HEK293 (cell line): ENCODE data around the gene COX10.
"Not testable (repeated sequence)": the region's sequence is repeated elsewhere in the genome, so short reads cannot be mapped to it uniquely, and the experiment has no call there.

Experiments used
- CTCF ChIA-PET: fragments of 350-600 bp; formaldehyde crosslinking; extraction: SDS; loops from one replicate; lab custom pipeline; 2021; ENCODE audit warnings: antibody characterized with exemption; lab: Yijun Ruan, JAX
- POLR2A ChIA-PET: fragments of 300-600 bp; formaldehyde crosslinking; extraction: SDS; loops from one replicate; lab custom pipeline; 2020; ENCODE audit warnings: antibody characterized with exemption, inconsistent platforms; lab: Yijun Ruan, JAX
- H3K27ac ChIP-seq: fragments of 200-500 bp; sonication (Bioruptor generic); 2 replicates; pipeline ENCODE4 v1.5.1; 2014; ENCODE audit warnings: low read depth, low read length, control low read depth, inconsistent platforms; ENCODE audit errors: extremely low read depth
- H3K36me3 ChIP-seq, 2 experiments: fragments of 200-500 bp in 1 of 2; sonication (Bioruptor generic) in 1 of 2; 1 replicate in 1 of 2; 2 replicates in 1 of 2; pipeline ENCODE4 v1.5.1; 2014 to 2017; ENCODE audit warnings: inconsistent platforms in 2 of 2, low read length in 2 of 2; ENCODE audit not compliant: control insufficient read depth in 2 of 2, insufficient read depth in 1 of 2
- H3K4me1 ChIP-seq: fragments of 200-500 bp; sonication (Bioruptor generic); 2 replicates; pipeline ENCODE4 v1.5.1; 2014; ENCODE audit warnings: mild to moderate bottlenecking, low read length, inconsistent platforms; ENCODE audit not compliant: control insufficient read depth, insufficient read depth
- H3K4me3 ChIP-seq: 2 replicates; pipeline ENCODE4 v1.5.1; 2011; ENCODE audit warnings: low read depth, mild to moderate bottlenecking, control low read depth, low read length, moderate library complexity
- H3K9me3 ChIP-seq: fragments of 200-500 bp; sonication (Bioruptor generic); 2 replicates; pipeline ENCODE4 v1.5.1; 2014; ENCODE audit warnings: low read depth, low read length, inconsistent platforms; ENCODE audit not compliant: control insufficient read depth, insufficient read depth
- GLIS1 ChIP-seq: fragments of 450-650 bp; formaldehyde crosslinking; IDR thresholded peaks from 2 replicates; pipeline ENCODE4 v1.5.1; 2016; ENCODE audit warnings: missing biosample characterization, missing genetic modification characterization
- KLF8 ChIP-seq: fragments of 450-650 bp; formaldehyde crosslinking; IDR thresholded peaks from 2 replicates; pipeline ENCODE4 v1.5.1; 2016; ENCODE audit warnings: missing biosample characterization, missing genetic modification characterization
- MEIS1 ChIP-seq: sonication (generic); formaldehyde crosslinking; IDR thresholded peaks from 2 replicates; pipeline ENCODE4 v1.8.1; 2022; ENCODE audit warnings: missing genetic modification reagents, mild to moderate bottlenecking, borderline replicate concordance
- REST ChIP-seq: fragments of 450-650 bp; formaldehyde crosslinking; IDR thresholded peaks from 2 replicates; pipeline ENCODE4 v1.5.1; 2016; ENCODE audit warnings: missing biosample characterization, missing genetic modification characterization
- ZBTB21 ChIP-seq: fragments of 450-650 bp; formaldehyde crosslinking; IDR thresholded peaks from 2 replicates; pipeline ENCODE4 v1.5.1; 2017; ENCODE audit warnings: missing biosample characterization, missing genetic modification characterization
- ZBTB6 ChIP-seq: fragments of 450-650 bp; formaldehyde crosslinking; IDR thresholded peaks from 2 replicates; pipeline ENCODE4 v1.5.1; 2017; ENCODE audit warnings: missing biosample characterization, missing genetic modification characterization
- ZNF112 ChIP-seq: fragments of 450-650 bp; formaldehyde crosslinking; IDR thresholded peaks from 2 replicates; pipeline ENCODE4 v1.5.0; 2017; ENCODE audit warnings: missing biosample characterization, missing genetic modification characterization
- ZNF175 ChIP-seq: fragments of 450-650 bp; formaldehyde crosslinking; IDR thresholded peaks from 2 replicates; pipeline ENCODE4 v1.5.1; 2016; ENCODE audit warnings: missing biosample characterization, missing genetic modification characterization
- ZNF341 ChIP-seq: fragments of 450-650 bp; formaldehyde crosslinking; IDR thresholded peaks from 2 replicates; pipeline ENCODE4; 2016; ENCODE audit warnings: low read depth, missing biosample characterization, missing genetic modification characterization
- ZNF433 ChIP-seq: fragments of 450-650 bp; formaldehyde crosslinking; IDR thresholded peaks from 2 replicates; pipeline ENCODE4 v1.5.1; 2016; ENCODE audit warnings: missing biosample characterization, missing genetic modification characterization, low read depth
- ZNF473 ChIP-seq: fragments of 450-650 bp; formaldehyde crosslinking; IDR thresholded peaks from 2 replicates; pipeline ENCODE4 v1.5.1; 2017; ENCODE audit warnings: missing biosample characterization, missing genetic modification characterization
- ZNF530 ChIP-seq: fragments of 450-650 bp; formaldehyde crosslinking; IDR thresholded peaks from 2 replicates; pipeline ENCODE4 v1.5.1; 2016; ENCODE audit warnings: low read depth, missing biosample characterization, missing genetic modification characterization
- ZNF558 ChIP-seq: fragments of 450-650 bp; formaldehyde crosslinking; IDR thresholded peaks from 2 replicates; pipeline ENCODE4 v1.5.1; 2016; ENCODE audit warnings: missing biosample characterization, missing genetic modification characterization
- ZNF692 ChIP-seq: fragments of 450-650 bp; formaldehyde crosslinking; IDR thresholded peaks from 2 replicates; pipeline ENCODE4 v1.5.1; 2016; ENCODE audit warnings: missing biosample characterization, missing genetic modification characterization
- ZNF777 ChIP-seq: fragments of 450-650 bp; formaldehyde crosslinking; IDR thresholded peaks from 2 replicates; pipeline ENCODE4 v1.5.1; 2017; ENCODE audit warnings: missing biosample characterization, missing genetic modification characterization, borderline replicate concordance
- ZNF843 ChIP-seq: fragments of 450-650 bp; formaldehyde crosslinking; IDR thresholded peaks from 2 replicates; pipeline ENCODE4 v1.5.1; 2016; ENCODE audit warnings: missing biosample characterization, missing genetic modification characterization
- ZSCAN23 ChIP-seq: fragments of 450-650 bp; formaldehyde crosslinking; IDR thresholded peaks from 2 replicates; pipeline ENCODE4 v1.5.1; 2016; ENCODE audit warnings: missing biosample characterization, missing genetic modification characterization
- ZSCAN5A ChIP-seq: fragments of 450-650 bp; formaldehyde crosslinking; IDR thresholded peaks from 2 replicates; pipeline ENCODE4 v1.5.1; 2016; ENCODE audit warnings: missing biosample characterization, missing genetic modification characterization

The COX10 gene

GRCh38 chr17:14021651-14022294 is 47.5 kb upstream of the COX10 start:
- CTCF ChIA-PET, H3K36me3 ChIP-seq, H3K27ac ChIP-seq, H3K4me3 ChIP-seq, H3K4me1 ChIP-seq, POLR2A ChIA-PET, H3K9me3 ChIP-seq: not testable (repeated sequence)

- H3K9me3 ChIP-seq, H3K4me3 ChIP-seq, CTCF ChIA-PET, H3K4me1 ChIP-seq, POLR2A ChIA-PET, H3K27ac ChIP-seq: not testable (repeated sequence)
- peaks cover 9 to 30% of the 10 kb centered on the region in 2 experiments for H3K36me3 ChIP-seq
Observed at GRCh38 chr17:14029755-14030154, 39.5 kb upstream of the COX10 start.

- Histone ChIP-seq H3K27ac (no peak overlapping the region), H3K4me3 (no peak overlapping the region), H3K9me3 (no peaks in the 10 kb centered on the region), H3K4me1 (no peaks in the 10 kb centered on the region), H3K36me3 (peaks cover 9 to 30% of the 10 kb centered on the region in 2 experiments)
- ChIA-PET POLR2A (no interaction called here), CTCF (interaction anchor here (0.6 kb wide), 1 partner anchor 16 kb away, joined by 3 read pairs; no protein-coding TSS in a partner anchor)
- TF ChIP-seq MEIS1 (CRISPR knock-in tag) (no peak), ZNF777 (tag by site-specific recombination) (no peak), ZNF175 (tag by site-specific recombination) (no peak), ZNF692 (tag by site-specific recombination) (no peak), ZSCAN5A (no peak), GLIS1 (tag by site-specific recombination) (no peak), ZNF530 (tag by site-specific recombination) (no peak), ZNF558 (tag by site-specific recombination) (no peak), ZNF112 (tag by site-specific recombination) (no peak), KLF8 (tag by site-specific recombination) (no peak), REST (no peak)
Observed at GRCh38 chr17:14032234-14032633, 37.1 kb upstream of the COX10 start.

GRCh38 chr17:14033166-14033565 is 36.1 kb upstream of the COX10 start:
- Histone ChIP-seq H3K27ac (no peak overlapping the region), H3K4me1 (peaks cover 1% of the 10 kb centered on the region; the same call in 1 of the 2 replicates), H3K9me3 (no peaks in the 10 kb centered on the region), H3K4me3 (no peak overlapping the region), H3K36me3 (peaks cover 9 to 30% of the 10 kb centered on the region in 2 experiments)
- ChIA-PET POLR2A (interaction anchor here (0.6 kb wide), 1 partner anchor 289 kb away, joined by 5 read pairs; no protein-coding TSS in a partner anchor), CTCF (no interaction called here)
- no peak for TF ChIP-seq ZNF473 (tag by site-specific recombination)
- no peak for TF ChIP-seq ZNF341
- TF ChIP-seq ZBTB6, result no peak
- TF ChIP-seq ZNF843 (tag by site-specific recombination), result no peak
- TF ChIP-seq ZNF433 (tag by site-specific recombination), result no peak
- TF ChIP-seq ZBTB21 (tag by site-specific recombination), result no peak
- no peak for TF ChIP-seq ZSCAN23 (tag by site-specific recombination)
